ENCODE data around the gene KLF15. TPM values are rescaled to one million over a fixed set of nuclear protein-coding genes. Genes with fewer than 3 reads are reported as not detected.

The KLF15 gene
- polyA plus RNA-seq, 2 donors: 5.0 to 8.2 TPM

DNA sequence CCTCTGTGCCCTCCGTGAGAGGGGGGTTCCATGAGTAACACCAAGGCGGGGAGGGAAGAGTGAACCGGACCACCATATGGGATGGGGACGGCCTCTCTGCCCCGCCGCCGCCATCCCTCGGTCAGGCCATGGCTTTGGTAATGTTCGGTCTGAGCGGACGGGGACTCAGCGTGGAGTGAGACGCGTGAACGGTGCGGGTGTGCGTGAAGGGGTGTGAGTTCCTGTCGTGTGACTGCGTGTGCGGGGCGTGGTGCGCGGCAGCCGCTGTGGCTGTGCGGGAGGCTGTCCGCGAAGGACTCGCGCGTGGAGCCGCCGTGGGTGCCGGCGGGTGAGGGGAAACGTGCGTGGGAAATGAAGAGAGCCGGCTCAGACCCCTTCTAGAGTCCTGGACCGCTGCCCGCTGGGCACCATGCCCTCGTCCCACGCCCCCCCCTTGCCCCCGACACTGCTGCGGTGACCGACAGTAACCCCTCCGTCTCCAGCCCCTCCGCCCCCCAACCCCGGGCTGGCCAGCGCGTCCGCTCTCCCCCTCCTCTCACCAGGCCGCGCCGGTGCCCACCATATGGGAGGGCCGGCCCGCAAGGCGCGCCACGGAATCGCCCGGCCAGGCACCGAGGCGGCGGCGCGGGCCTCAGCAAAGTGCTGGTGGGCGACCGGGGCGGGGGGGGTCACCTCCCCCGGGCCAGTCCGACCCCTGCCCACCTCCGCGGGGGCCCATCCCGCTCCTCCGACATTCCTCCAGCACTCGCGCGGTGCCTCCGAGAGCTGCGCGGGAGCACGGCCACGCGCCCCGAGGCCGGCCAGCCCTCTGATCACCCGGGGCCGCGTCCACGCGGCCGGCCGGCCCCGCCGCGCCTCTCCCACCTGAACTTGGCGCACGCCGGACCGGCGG lies 589 bp downstream of the KLF15 start:
- Histone ChIP-seq H3K4me1 (ENCODE audit: control insufficient read depth in 2 of 2, insufficient read depth in 2 of 2, low read length in 1 of 2) (peaks cover 6 to 8% of the 10 kb centered on the region in 2 donors), H3K36me3 (ENCODE audit: control insufficient read depth in 2 of 2, insufficient read depth in 2 of 2, low read length in 1 of 2) (peaks cover 0 to 6% of the 10 kb centered on the region in 2 donors), H3K27ac (ENCODE audit: low read depth in 2 of 2, low read length in 1 of 2) (peak overlapping the region; percentile 86 to 89), H3K4me3 (ENCODE audit: low read depth in 1 of 2, low read length in 2 of 2) (peak overlapping the region; percentile 59 to 75), H3K9me3 (ENCODE audit: control insufficient read depth in 2 of 2, insufficient read depth in 1 of 2, low read depth in 1 of 2, low read length in 1 of 2) (no peaks in the 10 kb centered on the region), H3K27me3 (ENCODE audit: control insufficient read depth in 1 of 2, insufficient read depth in 2 of 2, low read length in 2 of 2) (peaks cover 0 to 3% of the 10 kb centered on the region in 2 donors)
- 1 to 2% methylated on average over 67 to 100 of the region's 100 CpGs for WGBS, 2 donors

- Histone ChIP-seq H3K27me3 (ENCODE audit: control insufficient read depth in 1 of 2, insufficient read depth in 2 of 2, low read length in 2 of 2) (peaks cover 0 to 3% of the 10 kb centered on the region in 2 donors), H3K36me3 (ENCODE audit: control insufficient read depth in 2 of 2, insufficient read depth in 2 of 2, low read length in 1 of 2) (peaks cover 0 to 13% of the 10 kb centered on the region in 2 donors), H3K4me1 (ENCODE audit: control insufficient read depth in 2 of 2, insufficient read depth in 2 of 2, low read length in 1 of 2) (peaks cover 6 to 8% of the 10 kb centered on the region in 2 donors), H3K9me3 (ENCODE audit: control insufficient read depth in 2 of 2, insufficient read depth in 1 of 2, low read depth in 1 of 2, low read length in 1 of 2) (no peaks in the 10 kb centered on the region), H3K27ac (ENCODE audit: low read depth in 2 of 2, low read length in 1 of 2) (peak overlapping the region; percentile 86 to 89), H3K4me3 (ENCODE audit: low read depth in 1 of 2, low read length in 2 of 2) (peak overlapping the region; percentile 59 to 75)
- WGBS, 2 donors: 2 to 3% methylated on average over 32 of the region's 32 CpGs
Measured at GRCh38 chr3:126355777-126356372, 1.3 kb downstream of the KLF15 start.

DNA sequence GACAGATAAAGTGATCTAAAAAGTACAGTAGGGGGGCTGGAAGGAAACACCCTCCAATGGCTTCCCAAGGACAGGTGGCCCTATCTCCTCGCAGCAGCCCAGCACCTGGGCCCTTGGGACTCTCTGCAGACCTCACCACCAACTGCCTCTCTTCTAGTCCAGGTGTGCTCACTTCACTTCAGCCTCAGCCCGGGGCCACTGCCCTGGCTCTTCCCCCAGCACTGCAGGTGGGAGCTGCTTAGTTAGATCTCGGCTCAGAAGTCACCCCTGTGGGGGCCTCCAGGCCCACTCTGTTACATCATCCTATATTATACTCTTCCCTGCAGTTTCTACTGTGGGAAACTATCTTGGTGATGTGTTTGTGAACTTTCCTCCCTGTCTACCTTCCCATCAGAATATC lies 2.0 kb downstream of the KLF15 start:
- Histone ChIP-seq H3K4me1 (ENCODE audit: control insufficient read depth in 2 of 2, insufficient read depth in 2 of 2, low read length in 1 of 2) (peaks cover 8 to 10% of the 10 kb centered on the region in 2 donors), H3K27me3 (ENCODE audit: control insufficient read depth in 1 of 2, insufficient read depth in 2 of 2, low read length in 2 of 2) (peaks cover 0 to 3% of the 10 kb centered on the region in 2 donors), H3K9me3 (ENCODE audit: control insufficient read depth in 2 of 2, insufficient read depth in 1 of 2, low read depth in 1 of 2, low read length in 1 of 2) (no peaks in the 10 kb centered on the region), H3K27ac (ENCODE audit: low read depth in 2 of 2, low read length in 1 of 2) (peak overlapping the region; percentile 57 to 74), H3K4me3 (ENCODE audit: low read depth in 1 of 2, low read length in 2 of 2) (peak overlapping the region; percentile 13 to 59), H3K36me3 (ENCODE audit: control insufficient read depth in 2 of 2, insufficient read depth in 2 of 2, low read length in 1 of 2) (peaks cover 0 to 18% of the 10 kb centered on the region in 2 donors)
- 70 to 78% methylated on average over 3 of the region's 3 CpGs for WGBS, 2 donors

DNA sequence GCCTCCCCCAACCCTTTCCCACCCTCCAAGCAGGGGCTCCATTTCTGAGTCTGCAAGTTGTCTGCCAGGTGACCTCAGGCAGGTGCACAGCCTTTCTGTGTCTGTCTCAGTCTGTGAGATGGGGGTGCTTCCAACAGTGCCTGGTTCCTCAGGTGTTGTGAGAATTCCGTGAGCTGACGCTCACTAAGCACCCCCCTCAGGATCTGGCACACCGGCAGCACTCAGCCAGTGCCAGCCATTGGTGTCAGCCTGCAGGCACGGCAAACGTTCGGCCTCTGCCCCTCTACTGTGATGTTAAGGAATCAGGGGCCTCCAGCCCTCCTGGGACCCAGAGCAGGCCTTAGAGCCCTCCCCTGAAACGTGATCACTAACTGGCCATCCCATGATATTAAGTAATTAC lies 2.4 kb downstream of the KLF15 start:
- no peaks in the 10 kb centered on the region for H3K9me3 ChIP-seq (ENCODE audit: control insufficient read depth in 2 of 2, insufficient read depth in 1 of 2, low read depth in 1 of 2, low read length in 1 of 2)
- H3K27me3 ChIP-seq (ENCODE audit: control insufficient read depth in 1 of 2, insufficient read depth in 2 of 2, low read length in 2 of 2): no peaks in the 10 kb centered on the region
- peak overlapping the region in 1 of 2 donors; percentile 29 for H3K27ac ChIP-seq (ENCODE audit: low read depth in 2 of 2, low read length in 1 of 2)
- 66 to 80% methylated on average over 7 of the region's 7 CpGs for WGBS, 2 donors
- H3K4me1 ChIP-seq (ENCODE audit: control insufficient read depth in 2 of 2, insufficient read depth in 2 of 2, low read length in 1 of 2): peaks cover 8 to 10% of the 10 kb centered on the region in 2 donors
- no peak overlapping the region for H3K4me3 ChIP-seq (ENCODE audit: low read depth in 1 of 2, low read length in 2 of 2)
- peaks cover 0 to 21% of the 10 kb centered on the region in 2 donors for H3K36me3 ChIP-seq (ENCODE audit: control insufficient read depth in 2 of 2, insufficient read depth in 2 of 2, low read length in 1 of 2)

GRCh38 chr3:126353694-126354321 lies 3.4 kb downstream of the KLF15 start:
- no peak overlapping the region for H3K27ac ChIP-seq (ENCODE audit: low read depth in 2 of 2, low read length in 1 of 2)
- peaks cover 0 to 21% of the 10 kb centered on the region in 2 donors for H3K36me3 ChIP-seq (ENCODE audit: control insufficient read depth in 2 of 2, insufficient read depth in 2 of 2, low read length in 1 of 2)
- peaks cover 8 to 12% of the 10 kb centered on the region in 2 donors for H3K4me1 ChIP-seq (ENCODE audit: control insufficient read depth in 2 of 2, insufficient read depth in 2 of 2, low read length in 1 of 2)
- no peaks in the 10 kb centered on the region for H3K9me3 ChIP-seq (ENCODE audit: control insufficient read depth in 2 of 2, insufficient read depth in 1 of 2, low read depth in 1 of 2, low read length in 1 of 2)
- no peaks in the 10 kb centered on the region for H3K27me3 ChIP-seq (ENCODE audit: control insufficient read depth in 1 of 2, insufficient read depth in 2 of 2, low read length in 2 of 2)
- H3K4me3 ChIP-seq (ENCODE audit: low read depth in 1 of 2, low read length in 2 of 2): no peak overlapping the region
- WGBS, 2 donors: 90 to 92% methylated on average over 8 of the region's 8 CpGs

DNA sequence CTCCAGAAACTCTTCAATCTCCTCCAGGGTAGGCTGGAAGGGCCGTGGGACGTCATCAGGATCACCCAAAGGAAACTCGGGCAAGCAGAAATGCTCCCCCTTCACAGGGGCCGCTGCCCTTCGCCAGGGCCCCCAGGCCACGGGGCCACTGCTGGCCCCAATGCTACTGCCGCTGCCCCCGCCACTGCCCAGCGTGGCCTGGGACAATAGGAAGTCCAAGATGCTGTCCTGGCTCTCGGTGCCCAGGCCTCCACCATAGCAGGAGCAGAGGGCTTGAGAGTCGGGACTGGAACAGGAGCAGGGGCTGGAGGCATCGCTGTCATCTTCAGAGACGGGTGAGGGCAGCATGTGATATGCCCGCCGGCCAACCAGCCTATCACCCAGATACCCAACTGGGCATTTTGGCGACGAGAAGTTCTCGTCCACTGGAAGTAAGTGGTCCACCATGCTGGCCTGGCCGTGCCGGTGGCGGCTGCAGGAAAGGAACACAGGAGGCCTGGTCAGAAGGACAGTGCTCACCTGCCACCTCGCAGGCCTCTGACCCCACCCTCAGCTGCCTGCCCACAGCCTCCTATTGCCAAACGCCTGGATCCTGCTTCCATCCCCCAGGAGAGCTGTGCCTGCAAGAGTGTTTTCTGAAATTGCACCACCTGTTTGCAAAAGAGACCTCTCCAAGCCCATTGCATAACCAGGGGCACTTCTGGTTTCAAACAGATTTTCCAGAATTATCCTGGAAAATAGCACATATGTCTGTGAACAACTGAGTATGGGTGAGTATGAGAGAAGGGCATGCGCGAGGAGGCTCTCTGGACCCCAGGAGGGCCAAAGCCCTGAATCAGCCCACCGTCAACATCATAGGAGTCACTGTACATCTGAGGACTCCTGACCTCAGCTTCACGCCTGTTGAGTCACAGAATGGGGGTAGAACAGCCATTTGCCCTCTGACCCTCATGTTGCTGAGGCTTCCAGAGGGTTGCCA lies 4.4 kb downstream of the KLF15 start:
- H3K36me3 ChIP-seq (ENCODE audit: control insufficient read depth in 2 of 2, insufficient read depth in 2 of 2, low read length in 1 of 2): peaks cover 0 to 21% of the 10 kb centered on the region in 2 donors
- H3K4me1 ChIP-seq (ENCODE audit: control insufficient read depth in 2 of 2, insufficient read depth in 2 of 2, low read length in 1 of 2): peaks cover 8 to 12% of the 10 kb centered on the region in 2 donors
- no peak overlapping the region for H3K4me3 ChIP-seq (ENCODE audit: low read depth in 1 of 2, low read length in 2 of 2)
- H3K27ac ChIP-seq (ENCODE audit: low read depth in 2 of 2, low read length in 1 of 2): no peak overlapping the region
- H3K27me3 ChIP-seq (ENCODE audit: control insufficient read depth in 1 of 2, insufficient read depth in 2 of 2, low read length in 2 of 2): no peaks in the 10 kb centered on the region
- 90 to 91% methylated on average over 27 of the region's 27 CpGs for WGBS, 2 donors
- no peaks in the 10 kb centered on the region for H3K9me3 ChIP-seq (ENCODE audit: control insufficient read depth in 2 of 2, insufficient read depth in 1 of 2, low read depth in 1 of 2, low read length in 1 of 2)

DNA sequence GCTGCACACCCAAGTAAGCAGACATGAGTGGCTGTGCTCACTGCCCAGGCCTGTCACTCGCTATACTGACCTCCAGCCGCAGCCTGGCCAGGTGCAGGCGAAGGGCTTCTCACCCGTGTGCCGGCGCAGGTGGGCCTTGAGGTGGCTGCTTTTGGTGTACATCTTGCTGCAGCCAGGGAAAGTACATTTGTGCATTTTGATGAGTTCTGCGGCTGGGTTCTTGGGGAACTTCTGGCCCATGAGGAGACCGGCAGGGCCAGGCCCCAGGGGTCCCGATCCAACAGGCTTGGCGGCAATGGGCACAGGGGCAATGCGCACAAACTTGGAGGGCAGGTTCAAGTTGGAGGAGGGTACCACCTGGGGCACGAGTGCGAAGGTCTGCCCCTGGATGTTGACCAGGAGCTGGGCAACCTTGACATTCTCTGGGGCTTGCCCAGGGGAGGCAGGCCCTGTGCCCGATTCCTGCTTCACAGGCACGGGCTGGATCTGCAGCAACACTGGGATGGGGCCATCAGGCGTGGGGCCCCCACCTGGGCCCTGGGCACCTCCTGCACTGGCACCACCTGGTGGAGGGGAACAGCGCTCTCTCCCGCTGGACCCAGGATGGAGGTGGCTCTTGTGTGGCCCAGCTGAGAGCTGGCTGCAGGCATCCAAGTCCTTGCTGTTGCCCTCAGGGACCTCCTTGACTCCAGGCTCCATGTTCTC lies 5.3 kb downstream of the KLF15 start:
- WGBS, 2 donors: 90 to 92% methylated on average over 17 to 18 of the region's 18 CpGs
- H3K27ac ChIP-seq (ENCODE audit: low read depth in 2 of 2, low read length in 1 of 2): no peak overlapping the region
- H3K36me3 ChIP-seq (ENCODE audit: control insufficient read depth in 2 of 2, insufficient read depth in 2 of 2, low read length in 1 of 2): peaks cover 0 to 21% of the 10 kb centered on the region in 2 donors

DNA sequence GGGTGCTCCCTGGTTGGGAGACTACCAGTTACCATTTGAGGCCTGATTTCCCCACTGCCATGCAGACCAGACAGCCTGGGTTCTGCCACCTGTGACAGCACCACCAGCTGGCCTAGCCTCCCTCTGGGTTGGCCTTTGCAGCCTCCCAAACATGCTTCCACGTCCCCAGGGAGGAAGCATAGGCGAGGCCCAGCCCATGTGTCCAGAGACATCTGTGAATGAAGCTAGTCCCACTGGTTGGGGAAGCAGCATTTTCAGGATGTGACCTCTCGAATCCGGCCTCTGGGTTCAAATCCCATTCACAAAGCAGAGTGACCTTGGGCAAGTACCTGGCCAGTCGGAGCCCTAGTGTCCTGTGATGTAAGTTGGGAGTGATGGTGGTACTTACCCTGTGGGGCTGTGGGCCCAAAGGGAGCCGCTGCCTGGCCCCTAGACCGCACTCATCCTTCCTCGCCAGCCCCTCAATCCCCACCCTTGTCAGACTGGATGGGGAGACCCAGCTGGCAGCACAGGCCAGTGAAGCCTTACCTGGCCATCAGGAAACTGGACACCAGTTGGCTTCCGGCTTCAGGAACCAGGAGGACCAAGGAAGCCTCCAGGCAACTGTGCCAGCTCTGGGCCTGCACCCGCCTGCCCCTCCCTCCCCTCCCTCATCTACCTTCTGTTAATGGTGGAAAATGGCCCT lies 6.0 kb downstream of the KLF15 start:
- no peak overlapping the region for H3K27ac ChIP-seq (ENCODE audit: low read depth in 2 of 2, low read length in 1 of 2)
- H3K9me3 ChIP-seq (ENCODE audit: control insufficient read depth in 2 of 2, insufficient read depth in 1 of 2, low read depth in 1 of 2, low read length in 1 of 2): no peaks in the 10 kb centered on the region
- no peaks in the 10 kb centered on the region for H3K27me3 ChIP-seq (ENCODE audit: control insufficient read depth in 1 of 2, insufficient read depth in 2 of 2, low read length in 2 of 2)
- 85 to 87% methylated on average over 10 of the region's 10 CpGs for WGBS, 2 donors
- peaks cover 0 to 9% of the 10 kb centered on the region in 2 donors for H3K4me1 ChIP-seq (ENCODE audit: control insufficient read depth in 2 of 2, insufficient read depth in 2 of 2, low read length in 1 of 2)
- no peak overlapping the region for H3K4me3 ChIP-seq (ENCODE audit: low read depth in 1 of 2, low read length in 2 of 2)
- peaks cover 0 to 24% of the 10 kb centered on the region in 2 donors for H3K36me3 ChIP-seq (ENCODE audit: control insufficient read depth in 2 of 2, insufficient read depth in 2 of 2, low read length in 1 of 2)

More for the DNA sequence above, 5.3 kb downstream of the KLF15 start:
- Histone ChIP-seq H3K27me3 (ENCODE audit: control insufficient read depth in 1 of 2, insufficient read depth in 2 of 2, low read length in 2 of 2) (no peaks in the 10 kb centered on the region), H3K4me3 (ENCODE audit: low read depth in 1 of 2, low read length in 2 of 2) (no peak overlapping the region), H3K9me3 (ENCODE audit: control insufficient read depth in 2 of 2, insufficient read depth in 1 of 2, low read depth in 1 of 2, low read length in 1 of 2) (no peaks in the 10 kb centered on the region), H3K4me1 (ENCODE audit: control insufficient read depth in 2 of 2, insufficient read depth in 2 of 2, low read length in 1 of 2) (peaks cover 7 to 12% of the 10 kb centered on the region in 2 donors)
